HCT116 (cell line): ENCODE results near the gene TBX15. TPM values are rescaled to one million over a fixed set of nuclear protein-coding genes. Genes with fewer than 3 reads are reported as not detected.

Experiments used
- ATAC-seq: fragments of 200-7000 bp; cut with Tn5 transposase; 2 replicates; pipeline ENCODE4 v1.9.1; 2020; ENCODE audit warnings: mild to moderate bottlenecking, moderate library complexity
- BruUV-seq: library from RNA; stranded (reverse); fragments of 400-500 nt; replicated peaks from 2 replicates; lab custom pipeline; 2021; lab: Mats Ljungman, UMichigan
- CTCF ChIA-PET: fragments of 300-600 bp; sonication (Branson Sonifier 250); formaldehyde crosslinking; loops from one replicate; lab custom pipeline; 2021; ENCODE audit warnings: antibody characterized with exemption; lab: Charles Lee
- POLR2A ChIA-PET: fragments of 300-600, 350-600 bp; sonication (Branson Sonifier 250); formaldehyde crosslinking; loops from one replicate; lab custom pipeline; 2021; ENCODE audit warnings: antibody characterized with exemption; lab: Charles Lee
- RAD21 ChIA-PET, 2 experiments: fragments of 300-600 bp; sonication (Branson Sonifier 250); formaldehyde crosslinking; loops; one replicate each; lab custom pipeline; 2023; ENCODE audit warnings: low total read pairs in 2 of 2; ENCODE audit not compliant: uncharacterized antibody in 2 of 2, unreplicated experiment in 2 of 2, low non-redundant PET in 1 of 2; lab: Charles Lee
- DNase-seq: peaks from one replicate; pipeline ENCODE4 v3.0.0-alpha.2; 2010; ENCODE audit warnings: low read depth, low spot score
- H2AFZ ChIP-seq: fragments of 200-600 bp; shearing (Covaris generic), sonication (generic); 2 replicates; pipeline ENCODE4 v1.6.1; 2017; ENCODE audit warnings: low read depth, mixed run types, mixed read lengths, antibody characterized with exemption, low read length; ENCODE audit not compliant: poor library complexity, severe bottlenecking
- H3K27ac ChIP-seq: 2 replicates; pipeline ENCODE4 v1.5.1; 2012; ENCODE audit warnings: low read depth, low read length
- H3K27me3 ChIP-seq: fragments of 200-600 bp; sonication (generic); 2 replicates; pipeline ENCODE4 v1.6.1; 2016; ENCODE audit warnings: mixed run types, low read length, mixed read lengths; ENCODE audit not compliant: insufficient read depth
- H3K36me3 ChIP-seq, 2 experiments: fragments of 200-500 bp in 1 of 2; fragments of 200-600 bp in 1 of 2; sonication (Bioruptor generic) in 1 of 2; sonication (generic) in 1 of 2; 2 replicates each; pipeline versions ENCODE4 v1.5.1 to v1.6.1; 2014 to 2016; ENCODE audit warnings: low read length in 2 of 2, inconsistent platforms in 1 of 2, mixed read lengths in 1 of 2, mixed run types in 1 of 2; ENCODE audit not compliant: insufficient read depth in 2 of 2, control insufficient read depth in 1 of 2
- H3K4me1 ChIP-seq, 2 experiments: fragments of 200-600 bp in 1 of 2; sonication (generic) in 1 of 2; 2 replicates each; pipeline versions ENCODE4 v1.5.1 to v1.6.1; 2012 to 2017; ENCODE audit warnings: low read length in 2 of 2, inconsistent platforms in 1 of 2, mild to moderate bottlenecking in 1 of 2, mixed read lengths in 1 of 2, mixed run types in 1 of 2, moderate library complexity in 1 of 2; ENCODE audit not compliant: insufficient read depth in 2 of 2, control insufficient read depth in 1 of 2
- H3K4me2 ChIP-seq: fragments of 200-600 bp; sonication (generic); 2 replicates; pipeline ENCODE4 v1.6.1; 2017; ENCODE audit warnings: mixed run types, low read length, mixed read lengths
- H3K4me3 ChIP-seq, 2 experiments: fragments of 200-600 bp in 1 of 2; sonication (generic) in 1 of 2; replicated peaks in 1 of 2; 2 replicates each; pipeline ENCODE4 v1.5.1; 2011 to 2016; ENCODE audit warnings: low read length in 2 of 2, control low read depth in 1 of 2, low read depth in 1 of 2, mild to moderate bottlenecking in 1 of 2, mixed read lengths in 1 of 2, mixed run types in 1 of 2
- H3K79me2 ChIP-seq: fragments of 200-600 bp; sonication (generic); 2 replicates; pipeline ENCODE4 v1.6.1; 2017; ENCODE audit warnings: mild to moderate bottlenecking, mixed run types, low read length, moderate library complexity, mixed read lengths; ENCODE audit not compliant: insufficient read depth
- H3K9ac ChIP-seq: fragments of 200-600 bp; sonication (generic); 2 replicates; pipeline ENCODE4 v1.6.1; 2016; ENCODE audit warnings: low read length, mixed read lengths
- H3K9me2 ChIP-seq: fragments of 200-600 bp; sonication (generic), shearing (Covaris generic); 2 replicates; pipeline ENCODE4 v1.6.1; 2017; ENCODE audit warnings: mixed run types, mild to moderate bottlenecking, moderate library complexity; ENCODE audit not compliant: insufficient read depth
- H3K9me3 ChIP-seq, 2 experiments: fragments of 200-500 bp in 1 of 2; fragments of 200-600 bp in 1 of 2; sonication (Bioruptor generic) in 1 of 2; sonication (generic) in 1 of 2; 2 replicates each; pipeline ENCODE4 v1.6.1; 2014 to 2017; ENCODE audit warnings: low read length in 2 of 2, mixed read lengths in 2 of 2, inconsistent platforms in 1 of 2, low read depth in 1 of 2, mild to moderate bottlenecking in 1 of 2, mixed run types in 1 of 2, moderate library complexity in 1 of 2; ENCODE audit not compliant: control insufficient read depth in 1 of 2, insufficient read depth in 1 of 2
- H4K20me1 ChIP-seq: fragments of 200-600 bp; sonication (generic), shearing (Covaris generic); 2 replicates; pipeline ENCODE4 v1.6.1; 2017; ENCODE audit warnings: mixed run types, mild to moderate bottlenecking, moderate library complexity; ENCODE audit not compliant: insufficient read depth
- EZH2 ChIP-seq: fragments of 200-600 bp; sonication (generic); IDR thresholded peaks from 2 replicates; pipeline ENCODE4 v1.6.1; 2017; ENCODE audit warnings: antibody characterized with exemption, mixed run types
- POLR2AphosphoS5 ChIP-seq: IDR thresholded peaks from 2 replicates; pipeline ENCODE4 v1.6.1; 2011; ENCODE audit warnings: mild to moderate bottlenecking, low read depth, low read length, moderate library complexity
- SIN3A ChIP-seq: IDR thresholded peaks from 2 replicates; pipeline ENCODE4 v1.6.1; 2012; ENCODE audit warnings: low read depth
- SP1 ChIP-seq: IDR thresholded peaks from 2 replicates; pipeline ENCODE4 v1.6.1; 2012; ENCODE audit warnings: low read depth
- SRF ChIP-seq: IDR thresholded peaks from 2 replicates; pipeline ENCODE4 v1.6.1; 2012; ENCODE audit warnings: low read depth
- YY1 ChIP-seq: IDR thresholded peaks from 2 replicates; pipeline ENCODE4 v1.6.1; 2011; ENCODE audit warnings: low read length, low read depth, moderate library complexity, mild to moderate bottlenecking; ENCODE audit not compliant: insufficient replicate concordance; ENCODE audit errors: extremely low read depth
- ZFX ChIP-seq: fragments of 450-650 bp; IDR thresholded peaks from 2 replicates; pipeline ENCODE4 v1.6.1; 2017
- ZNF274 ChIP-seq: fragments of 200-500 bp; sonication (Bioruptor generic); IDR thresholded peaks from 2 replicates; pipeline ENCODE4 v1.6.1; 2014; ENCODE audit warnings: mild to moderate bottlenecking, low read depth, low read length, inconsistent platforms
- intact Hi-C: fragments of 100-400 bp; cut with micrococcal nuclease; formaldehyde crosslinking; loops from 2 replicates; pipeline ENCODE4 v1.10.0; 2022
- total RNA-seq: library from RNA; stranded (reverse); gene quantifications from one replicate; pipeline ENCODE4 v1.2.1, GENCODE V29; 2021; ENCODE audit not compliant: unreplicated experiment
- TF ChIP-seq, protein P1 (sequence below): IDR thresholded peaks from 2 replicates; pipeline ENCODE4 v1.6.1; 2012
- TF ChIP-seq, protein P2 (sequence below): IDR thresholded peaks from 2 replicates; pipeline ENCODE4 v1.6.1; 2011; ENCODE audit warnings: mild to moderate bottlenecking, low read length, moderate library complexity; ENCODE audit not compliant: insufficient replicate concordance; ENCODE audit errors: extremely low read depth

The TBX15 gene
- total RNA-seq, 1 experiment from 2014 or later, result not detected

DNA sequence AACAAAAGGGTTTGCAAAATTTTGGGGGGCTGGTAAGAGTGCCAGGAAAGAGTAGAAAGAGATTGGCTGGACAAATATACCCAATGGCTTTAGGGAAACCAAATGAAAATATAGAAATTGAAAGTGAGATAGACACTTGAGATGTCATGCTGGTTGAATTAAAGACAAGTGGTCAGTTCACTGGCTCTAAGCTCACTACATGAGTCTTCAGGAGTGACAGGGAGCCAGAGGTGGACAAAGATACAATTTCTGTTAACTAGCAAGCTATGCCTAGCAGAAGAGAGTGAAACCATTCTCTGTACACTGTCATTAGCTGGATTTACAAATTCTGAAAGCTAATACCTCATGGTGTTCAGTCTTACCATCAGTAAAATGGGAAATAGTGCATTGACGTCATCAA lies 82.5 kb downstream of the TBX15 start:
- Histone ChIP-seq H3K9me3 (no peaks in the 10 kb centered on the region), H4K20me1 (no peaks in the 10 kb centered on the region; the same call in 1 of the 2 replicates), H3K4me2 (no peak overlapping the region), H3K27ac (no peak overlapping the region), H3K9ac (no peak overlapping the region), H3K27me3 (no peaks in the 10 kb centered on the region), H3K79me2 (no peaks in the 10 kb centered on the region), H3K9me2 (no peaks in the 10 kb centered on the region), H3K4me3 (no peak overlapping the region), H3K4me1 (no peaks in the 10 kb centered on the region), H2AFZ (no peak overlapping the region), H3K36me3 (no peaks in the 10 kb centered on the region)
- POLR2A ChIA-PET, result no interaction called here
- CTCF ChIA-PET, result no interaction called here
- TF ChIP-seq EZH2, result no peak
- TF ChIP-seq, protein P1, sequence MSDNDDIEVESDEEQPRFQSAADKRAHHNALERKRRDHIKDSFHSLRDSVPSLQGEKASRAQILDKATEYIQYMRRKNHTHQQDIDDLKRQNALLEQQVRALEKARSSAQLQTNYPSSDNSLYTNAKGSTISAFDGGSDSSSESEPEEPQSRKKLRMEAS, result no peak
- TF ChIP-seq ZNF274, result no peak
- TF ChIP-seq, protein P2, sequence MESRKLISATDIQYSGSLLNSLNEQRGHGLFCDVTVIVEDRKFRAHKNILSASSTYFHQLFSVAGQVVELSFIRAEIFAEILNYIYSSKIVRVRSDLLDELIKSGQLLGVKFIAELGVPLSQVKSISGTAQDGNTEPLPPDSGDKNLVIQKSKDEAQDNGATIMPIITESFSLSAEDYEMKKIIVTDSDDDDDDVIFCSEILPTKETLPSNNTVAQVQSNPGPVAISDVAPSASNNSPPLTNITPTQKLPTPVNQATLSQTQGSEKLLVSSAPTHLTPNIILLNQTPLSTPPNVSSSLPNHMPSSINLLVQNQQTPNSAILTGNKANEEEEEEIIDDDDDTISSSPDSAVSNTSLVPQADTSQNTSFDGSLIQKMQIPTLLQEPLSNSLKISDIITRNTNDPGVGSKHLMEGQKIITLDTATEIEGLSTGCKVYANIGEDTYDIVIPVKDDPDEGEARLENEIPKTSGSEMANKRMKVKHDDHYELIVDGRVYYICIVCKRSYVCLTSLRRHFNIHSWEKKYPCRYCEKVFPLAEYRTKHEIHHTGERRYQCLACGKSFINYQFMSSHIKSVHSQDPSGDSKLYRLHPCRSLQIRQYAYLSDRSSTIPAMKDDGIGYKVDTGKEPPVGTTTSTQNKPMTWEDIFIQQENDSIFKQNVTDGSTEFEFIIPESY, result no peak
- no peak for TF ChIP-seq POLR2AphosphoS5
- no peak for TF ChIP-seq ZFX
- TF ChIP-seq SIN3A, result no peak
- TF ChIP-seq SRF, result no peak
- no peak for TF ChIP-seq YY1
- TF ChIP-seq SP1, result no peak
- DNase-seq, result no peak
- ATAC-seq, result no peak
- intact Hi-C loops, result no loop called here
- BruUV-seq, result no TSS peak
- RAD21 ChIA-PET, result no interaction called here
